ENCODE data around the gene SLC3A2. TPM values are rescaled to one million over a fixed set of nuclear protein-coding genes. Genes with fewer than 3 reads are reported as not detected.
A peak's percentile ranks its signal among the peaks of the same experiment; 100 is the strongest.

Gene SLC3A2
- total and polyA plus RNA-seq, 2 of the 13 experiments (the other 11 are each of a cell fraction or from before 2014, with no cell fraction given): 213 to 226 TPM

DNA sequence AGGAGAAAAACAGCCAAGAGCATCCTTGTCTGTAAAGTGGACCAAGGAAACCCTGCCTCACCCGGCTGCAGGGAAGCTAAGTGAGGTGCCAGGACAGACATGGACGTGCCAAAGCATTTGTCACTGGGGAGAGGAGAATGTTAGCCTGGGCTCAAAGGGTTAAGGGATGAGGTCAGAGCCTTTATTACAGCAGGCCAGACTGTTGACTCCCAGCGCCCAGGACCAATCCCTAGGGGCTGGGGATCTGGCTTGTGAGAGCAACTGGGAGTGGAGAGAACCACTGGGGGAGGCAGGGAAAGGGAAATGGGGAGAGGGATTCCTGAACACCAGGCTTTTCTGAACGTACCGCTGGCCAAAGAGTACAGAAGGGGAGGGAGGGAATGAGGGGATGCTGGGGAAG lies 37.8 kb downstream of the SLC3A2 start:
- FAIRE-seq: no peak

DNA sequence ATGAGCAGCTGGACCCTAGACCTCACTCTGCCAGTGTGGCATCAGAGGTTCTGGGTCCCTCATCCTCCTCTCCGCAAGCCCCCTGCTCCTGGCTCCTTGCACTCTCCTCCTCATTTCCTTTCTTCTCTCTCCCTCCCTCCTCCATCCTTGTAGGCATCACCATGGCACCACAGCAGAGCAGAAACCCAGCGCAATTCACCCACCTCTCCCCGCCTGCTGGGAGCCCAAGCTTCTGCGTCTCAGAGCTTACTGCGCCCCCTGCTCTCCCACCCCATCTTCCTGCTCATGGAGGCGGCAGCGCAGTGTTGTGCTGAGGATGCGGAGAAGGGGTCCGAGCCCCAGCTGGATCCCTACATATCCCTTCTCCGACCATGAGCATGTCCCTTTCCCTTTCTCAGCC lies 38.8 kb downstream of the SLC3A2 start:
- Histone ChIP-seq H4K20me1 (ENCODE audit: insufficient read depth, low read length) (no peaks in the 10 kb centered on the region), H3K4me1 (ENCODE audit: insufficient read depth, low read length) (no peaks in the 10 kb centered on the region), H3K9me3 (ENCODE audit: low read length) (no peaks in the 10 kb centered on the region), H3K4me2 (ENCODE audit: low read depth, low read length) (no peak overlapping the region), H2AFZ (ENCODE audit: low read length) (no peak overlapping the region), H3K27me3 (ENCODE audit: control insufficient read depth in 1 of 2, insufficient read depth in 2 of 2, low read length in 2 of 2) (peaks cover 10 to 36% of the 10 kb centered on the region in 2 experiments; a peak in 4 of 5 replicates), H3K4me3 (replicated peaks in 1 of 3; ENCODE audit: insufficient read depth in 1 of 3, low read depth in 2 of 3, low read length in 3 of 3) (no peak overlapping the region), H3K27ac (ENCODE audit: extremely low read length, insufficient read depth, low read length) (no peak overlapping the region), H3K36me3 (replicated peaks in 1 of 2; ENCODE audit: control insufficient read depth in 1 of 2, insufficient read depth in 2 of 2, low read length in 2 of 2) (no peaks in the 10 kb centered on the region), H3K79me2 (ENCODE audit: insufficient read depth, low read length) (no peaks in the 10 kb centered on the region), H3K9ac (ENCODE audit: insufficient read depth, low read depth, low read length) (no peak overlapping the region)
- in situ Hi-C loops (cut with HindIII; ENCODE audit: extremely low pct_ligation_motif_present, low pct_unique_long_range_greater_than_20kb): loop anchor here (25.0 kb wide), 1 partner anchor 293 kb away; no protein-coding TSS in a partner anchor
- POLR2A ChIA-PET: no interaction called here
- no TSS peak for BruUV-seq (replicated peaks)
- ATAC-seq (no peak), FAIRE-seq (no peak), DNase-seq (ENCODE audit: low spot score) (no peak)
- intact Hi-C loops (cut with micrococcal nuclease; ENCODE audit: unreplicated experiment): no loop called here
- WGBS (ENCODE audit: low lambda C conversion rate): 66% methylated on average over 10 of the region's 10 CpGs
- no peak for TF ChIP-seq ZNF367 (CRISPR knock-in tag; IDR thresholded peaks at IDR 0.05; ENCODE audit: borderline replicate concordance)
- no peak for TF ChIP-seq PRMT3 (CRISPR knock-in tag; IDR thresholded peaks at IDR 0.05; ENCODE audit: borderline replicate concordance, low read depth)
- TF ChIP-seq MEIS2 (CRISPR knock-in tag; IDR thresholded peaks at IDR 0.05): no peak
- no peak for TF ChIP-seq ZNF598 (CRISPR knock-in tag; IDR thresholded peaks at IDR 0.05; ENCODE audit: borderline replicate concordance)
- no peak for TF ChIP-seq HCFC1 (IDR thresholded peaks at IDR 0.05; ENCODE audit: low read depth, low read length)
- no peak for TF ChIP-seq ZNF713 (CRISPR knock-in tag; IDR thresholded peaks at IDR 0.05)
- no peak for TF ChIP-seq NONO (IDR thresholded peaks at IDR 0.05)
- no peak for TF ChIP-seq NONO (CRISPR knock-in tag; conservative IDR thresholded peaks at IDR 0.05)
- TF ChIP-seq, protein P1, sequence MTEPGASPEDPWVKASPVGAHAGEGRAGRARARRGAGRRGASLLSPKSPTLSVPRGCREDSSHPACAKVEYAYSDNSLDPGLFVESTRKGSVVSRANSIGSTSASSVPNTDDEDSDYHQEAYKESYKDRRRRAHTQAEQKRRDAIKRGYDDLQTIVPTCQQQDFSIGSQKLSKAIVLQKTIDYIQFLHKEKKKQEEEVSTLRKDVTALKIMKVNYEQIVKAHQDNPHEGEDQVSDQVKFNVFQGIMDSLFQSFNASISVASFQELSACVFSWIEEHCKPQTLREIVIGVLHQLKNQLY (CRISPR knock-in tag; IDR thresholded peaks at IDR 0.05): no peak
- CTCF ChIA-PET (ENCODE audit: low intra/inter-chr PET ratio, low total read pairs): no interaction called here

More for the DNA sequence above, 37.8 kb downstream of the SLC3A2 start:
- POLR2A ChIA-PET: no interaction called here
- DNase-seq (ENCODE audit: low spot score) (no peak), ATAC-seq (no peak)
- Histone ChIP-seq H3K4me1 (ENCODE audit: insufficient read depth, low read length) (no peaks in the 10 kb centered on the region), H2AFZ (ENCODE audit: low read length) (no peak overlapping the region), H3K79me2 (ENCODE audit: insufficient read depth, low read length) (no peaks in the 10 kb centered on the region), H3K9me3 (ENCODE audit: low read length) (no peaks in the 10 kb centered on the region), H3K4me2 (ENCODE audit: low read depth, low read length) (no peak overlapping the region), H3K27me3 (ENCODE audit: control insufficient read depth in 1 of 2, insufficient read depth in 2 of 2, low read length in 2 of 2) (peaks cover 10 to 34% of the 10 kb centered on the region in 2 experiments; a peak in 4 of 5 replicates), H3K4me3 (replicated peaks in 1 of 3; ENCODE audit: insufficient read depth in 1 of 3, low read depth in 2 of 3, low read length in 3 of 3) (no peak overlapping the region), H3K36me3 (replicated peaks in 1 of 2; ENCODE audit: control insufficient read depth in 1 of 2, insufficient read depth in 2 of 2, low read length in 2 of 2) (no peaks in the 10 kb centered on the region), H4K20me1 (ENCODE audit: insufficient read depth, low read length) (no peaks in the 10 kb centered on the region), H3K27ac (ENCODE audit: extremely low read length, insufficient read depth, low read length) (no peak overlapping the region), H3K9ac (ENCODE audit: insufficient read depth, low read depth, low read length) (no peak overlapping the region)
- CTCF ChIA-PET (ENCODE audit: low intra/inter-chr PET ratio, low total read pairs): no interaction called here
- TF ChIP-seq AGO2 (optimal IDR thresholded peaks at IDR 0.05; ENCODE audit: low read depth, low read length) (no peak), NFKB2 (CRISPR knock-in tag; IDR thresholded peaks at IDR 0.05; ENCODE audit: borderline replicate concordance) (no peak), RFXANK (CRISPR knock-in tag; IDR thresholded peaks at IDR 0.05) (no peak), ZNF839 (CRISPR knock-in tag; IDR thresholded peaks at IDR 0.05; ENCODE audit: borderline replicate concordance) (no peak), MXI1 (IDR thresholded peaks at IDR 0.05; ENCODE audit: borderline replicate concordance, low read depth, low read length) (no peak), MED8 (CRISPR knock-in tag; IDR thresholded peaks at IDR 0.05; ENCODE audit: insufficient replicate concordance) (no peak), ZNF652 (CRISPR knock-in tag; IDR thresholded peaks at IDR 0.05; ENCODE audit: borderline replicate concordance, low read depth) (peak; percentile 53; the same call in 1 of the 2 replicates)
- TF ChIP-seq, protein P2, sequence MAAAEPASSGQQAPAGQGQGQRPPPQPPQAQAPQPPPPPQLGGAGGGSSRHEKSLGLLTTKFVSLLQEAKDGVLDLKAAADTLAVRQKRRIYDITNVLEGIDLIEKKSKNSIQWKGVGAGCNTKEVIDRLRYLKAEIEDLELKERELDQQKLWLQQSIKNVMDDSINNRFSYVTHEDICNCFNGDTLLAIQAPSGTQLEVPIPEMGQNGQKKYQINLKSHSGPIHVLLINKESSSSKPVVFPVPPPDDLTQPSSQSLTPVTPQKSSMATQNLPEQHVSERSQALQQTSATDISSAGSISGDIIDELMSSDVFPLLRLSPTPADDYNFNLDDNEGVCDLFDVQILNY (CRISPR knock-in tag; conservative IDR thresholded peaks at IDR 0.05): no peak
- WGBS (ENCODE audit: low lambda C conversion rate): 10% methylated on average over 5 of the region's 5 CpGs
- in situ Hi-C loops (cut with HindIII; ENCODE audit: extremely low pct_ligation_motif_present, low pct_unique_long_range_greater_than_20kb): loop anchor here (25.0 kb wide), 1 partner anchor 294 kb away; no protein-coding TSS in a partner anchor
- intact Hi-C loops (cut with micrococcal nuclease; ENCODE audit: unreplicated experiment): no loop called here
- no TSS peak for BruUV-seq (replicated peaks)
